ENCODE measurements around the gene S100G.

GRCh38 chrX:16699389-16699788 is 49.4 kb downstream of the S100G start:
- no peak for TF ChIP-seq POLR2AphosphoS5 (IDR thresholded peaks at IDR 0.05)
- TF ChIP-seq CTCF (IDR thresholded peaks at IDR 0.05): no peak
- TF ChIP-seq EP300 (IDR thresholded peaks at IDR 0.05): no peak
- TF ChIP-seq POLR2A (IDR thresholded peaks at IDR 0.05): no peak

Measured in stomach (tissue), 4 donors.